Fibroblast of lung (primary cell): ENCODE measurements around the gene CFP.

Source experiments
- EZH2 ChIP-seq: IDR thresholded peaks from 2 replicates; pipeline ENCODE4 v1.5.1; 2012; ENCODE audit warnings: low read length, control low read depth, mild to moderate bottlenecking; ENCODE audit errors: missing control alignments
- TF ChIP-seq, protein P1 (sequence below), 2 donors: IDR thresholded peaks in 1 of 2; conservative IDR thresholded peaks in 1 of 2; 1 replicate in 1 of 2; 2 replicates in 1 of 2; pipeline ENCODE4 v1.5.1; 2011 to 2012; ENCODE audit warnings: low read length in 2 of 2, control low read depth in 1 of 2, inconsistent platforms in 1 of 2, low read depth in 1 of 2, mild to moderate bottlenecking in 1 of 2

DNA sequence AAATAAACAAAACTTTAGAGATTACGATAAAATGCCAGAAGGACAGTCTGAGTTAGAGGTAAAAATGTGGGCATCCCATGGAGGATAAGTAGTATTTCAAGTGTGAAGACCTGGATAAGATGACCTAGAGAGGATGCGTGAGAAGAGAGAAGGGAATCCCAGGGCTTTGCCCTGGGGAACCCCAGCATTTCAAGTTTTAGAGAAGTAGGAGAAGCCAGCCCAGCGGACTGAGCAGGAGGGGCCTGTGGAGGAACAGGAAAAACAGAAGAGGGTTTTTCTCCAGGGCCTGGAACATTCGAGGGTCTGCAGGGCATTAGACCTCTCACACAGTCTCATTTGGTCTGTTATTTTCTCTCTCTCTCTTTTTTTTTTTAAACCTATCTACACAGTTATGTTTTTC, 2.9 kb upstream of the CFP start:
- TF ChIP-seq, protein P1, sequence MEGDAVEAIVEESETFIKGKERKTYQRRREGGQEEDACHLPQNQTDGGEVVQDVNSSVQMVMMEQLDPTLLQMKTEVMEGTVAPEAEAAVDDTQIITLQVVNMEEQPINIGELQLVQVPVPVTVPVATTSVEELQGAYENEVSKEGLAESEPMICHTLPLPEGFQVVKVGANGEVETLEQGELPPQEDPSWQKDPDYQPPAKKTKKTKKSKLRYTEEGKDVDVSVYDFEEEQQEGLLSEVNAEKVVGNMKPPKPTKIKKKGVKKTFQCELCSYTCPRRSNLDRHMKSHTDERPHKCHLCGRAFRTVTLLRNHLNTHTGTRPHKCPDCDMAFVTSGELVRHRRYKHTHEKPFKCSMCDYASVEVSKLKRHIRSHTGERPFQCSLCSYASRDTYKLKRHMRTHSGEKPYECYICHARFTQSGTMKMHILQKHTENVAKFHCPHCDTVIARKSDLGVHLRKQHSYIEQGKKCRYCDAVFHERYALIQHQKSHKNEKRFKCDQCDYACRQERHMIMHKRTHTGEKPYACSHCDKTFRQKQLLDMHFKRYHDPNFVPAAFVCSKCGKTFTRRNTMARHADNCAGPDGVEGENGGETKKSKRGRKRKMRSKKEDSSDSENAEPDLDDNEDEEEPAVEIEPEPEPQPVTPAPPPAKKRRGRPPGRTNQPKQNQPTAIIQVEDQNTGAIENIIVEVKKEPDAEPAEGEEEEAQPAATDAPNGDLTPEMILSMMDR (conservative IDR thresholded peaks at IDR 0.05 in 1 of 2, IDR thresholded peaks at IDR 0.05 in 1 of 2; ENCODE audit: low read depth in 1 of 2, low read length in 2 of 2) = no peak
- no peak for TF ChIP-seq EZH2
